Fibroblast of mammary gland (primary cell): ENCODE results near the gene OR51B4.

Experiments
- DNase-seq: peaks from one replicate; pipeline ENCODE4 v3.0.0-alpha.2; 2010; ENCODE audit warnings: low read depth
- H3K4me3 ChIP-seq: 2 replicates; pipeline ENCODE4 v1.5.1; 2011; ENCODE audit warnings: low read depth, mild to moderate bottlenecking, low read length, moderate library complexity; ENCODE audit not compliant: control insufficient read depth
- CTCF ChIP-seq: conservative IDR thresholded peaks from 2 replicates; pipeline ENCODE4 v1.5.1; 2011; ENCODE audit warnings: low read depth, low read length, inconsistent platforms; ENCODE audit not compliant: control insufficient read depth, insufficient read depth

Gene OR51B4, protein sequence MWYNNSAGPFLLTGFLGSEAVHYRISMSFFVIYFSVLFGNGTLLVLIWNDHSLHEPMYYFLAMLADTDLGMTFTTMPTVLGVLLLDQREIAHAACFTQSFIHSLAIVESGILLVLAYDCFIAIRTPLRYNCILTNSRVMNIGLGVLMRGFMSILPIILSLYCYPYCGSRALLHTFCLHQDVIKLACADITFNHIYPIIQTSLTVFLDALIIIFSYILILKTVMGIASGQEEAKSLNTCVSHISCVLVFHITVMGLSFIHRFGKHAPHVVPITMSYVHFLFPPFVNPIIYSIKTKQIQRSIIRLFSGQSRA

GRCh38 chr11:5301846-5302245, at the start of gene OR51B4:
TSS of gene OR51B4 (minus strand) at chr11:5301946. CDS start at chr11:5301946, 0 bp downstream.
- H3K4me3 ChIP-seq = no peak within 1 kb of the TSS
- no peak for DNase-seq
- no peak for TF ChIP-seq CTCF

DNA sequence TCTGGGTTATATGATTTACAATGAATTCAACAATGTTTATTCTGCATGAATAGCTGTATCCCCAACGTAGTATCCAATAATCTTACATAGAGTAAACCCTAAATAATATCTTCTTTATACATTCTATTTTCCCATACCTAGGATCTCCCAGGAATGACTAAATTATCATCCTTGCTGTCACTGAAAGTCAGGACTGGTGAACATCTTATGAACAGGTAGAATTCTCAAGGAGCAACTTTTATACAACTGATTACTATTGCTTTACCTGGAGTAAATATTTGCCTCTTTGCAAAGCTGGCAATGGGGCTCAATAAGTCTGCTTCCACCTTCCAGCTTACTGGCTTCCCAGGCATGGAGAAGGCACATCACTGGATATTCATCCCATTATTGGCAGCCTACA, 49.5 kb upstream of the OR51B4 start, which contains the start of gene OR51B6:
OR51B6 (plus strand) TSS at position 301 of the 400 bp plus-strand sequence; CDS start at position 301, 0 bp downstream.
- no peak for DNase-seq
- TF ChIP-seq CTCF = no peak
- H3K4me3 ChIP-seq = no peak within 1 kb of the TSS

- DNase-seq = no peak
- TF ChIP-seq CTCF = no peak
- H3K4me3 ChIP-seq = no peak overlapping the region
These were observed 47.8 kb upstream of the OR51B4 start for GRCh38 chr11:5349550-5349949.

- TF ChIP-seq CTCF = no peak
- H3K4me3 ChIP-seq = no peak overlapping the region
- DNase-seq = no peak
These were observed 46.9 kb upstream of the OR51B4 start for GRCh38 chr11:5348551-5349194.

- no peak overlapping the region for H3K4me3 ChIP-seq
- DNase-seq = no peak
- TF ChIP-seq CTCF = no peak
These were observed 44.1 kb upstream of the OR51B4 start for GRCh38 chr11:5345831-5346230.

DNA sequence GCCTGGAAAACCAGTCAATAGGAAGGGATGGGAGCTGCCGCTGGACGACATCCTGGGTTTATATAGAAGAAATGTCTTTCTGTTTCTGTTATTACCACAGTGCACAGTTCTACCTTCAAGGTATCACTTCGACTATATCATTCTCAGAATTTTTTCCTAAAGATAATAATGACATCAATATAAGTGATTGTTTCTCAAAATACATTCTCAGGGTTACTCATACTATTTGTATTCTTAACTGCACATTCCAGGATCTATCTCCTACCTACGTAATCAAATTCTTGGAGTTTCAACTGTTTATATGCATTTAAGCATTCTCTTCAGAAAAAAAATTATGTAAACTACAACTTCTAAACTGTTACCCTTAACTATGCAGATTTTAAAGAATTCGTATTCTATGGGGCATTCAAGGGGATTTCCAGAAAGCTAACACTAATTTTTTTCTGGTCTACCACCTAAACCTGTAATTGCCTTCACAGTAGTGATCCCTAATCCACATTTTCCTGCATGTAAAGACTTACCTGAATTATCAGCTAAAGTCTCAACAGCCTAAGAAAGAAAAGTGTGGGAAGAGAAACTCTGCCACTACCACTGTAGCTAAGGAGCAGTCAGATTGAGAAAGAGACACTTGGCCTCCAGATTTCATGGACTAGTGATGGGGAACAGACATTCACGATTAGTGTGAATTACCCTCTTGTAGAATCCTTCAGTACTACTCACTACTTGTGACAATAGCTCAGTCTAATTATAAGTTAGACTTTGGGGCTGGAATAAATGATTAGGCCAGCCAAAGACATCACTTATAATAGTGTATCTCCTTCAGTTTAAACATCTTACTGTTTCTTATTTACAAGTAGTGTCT, 42.0 kb upstream of the OR51B4 start, which contains the start of gene OR51B5:
OR51B5 (minus strand) TSS at position 51 of the 862 bp plus-strand sequence; CDS start at position 51, 0 bp downstream.
- TF ChIP-seq CTCF = no peak
- no peak for DNase-seq
- H3K4me3 ChIP-seq = no peak within 1 kb of the TSS
